Measurements from ENCODE around the gene TAMM41. TPM values are rescaled to one million over a fixed set of nuclear protein-coding genes. Genes with fewer than 3 reads are reported as not detected.

The TAMM41 gene
- total RNA-seq, 1 donor from 2014 or later: 33.3 TPM

DNA sequence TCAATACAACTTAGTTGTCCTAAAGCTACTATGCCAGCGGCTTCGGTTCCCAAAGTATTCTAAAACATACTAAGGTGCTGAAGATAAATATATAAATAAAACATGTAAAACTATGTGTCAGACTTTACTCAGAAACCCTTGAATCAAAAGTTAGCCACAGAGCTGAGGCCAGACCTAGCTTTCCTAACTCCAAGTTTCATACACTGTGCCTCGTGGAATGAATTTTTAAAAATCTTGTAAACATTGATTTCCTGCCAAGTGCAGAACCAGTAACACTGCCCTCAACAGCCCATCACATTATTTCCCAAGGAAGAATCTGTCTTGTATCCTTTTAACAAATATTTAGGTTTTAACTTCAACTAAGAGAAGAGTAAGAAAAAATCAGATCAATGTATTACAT lies 36.4 kb downstream of the TAMM41 start:
- TF ChIP-seq, protein P1, sequence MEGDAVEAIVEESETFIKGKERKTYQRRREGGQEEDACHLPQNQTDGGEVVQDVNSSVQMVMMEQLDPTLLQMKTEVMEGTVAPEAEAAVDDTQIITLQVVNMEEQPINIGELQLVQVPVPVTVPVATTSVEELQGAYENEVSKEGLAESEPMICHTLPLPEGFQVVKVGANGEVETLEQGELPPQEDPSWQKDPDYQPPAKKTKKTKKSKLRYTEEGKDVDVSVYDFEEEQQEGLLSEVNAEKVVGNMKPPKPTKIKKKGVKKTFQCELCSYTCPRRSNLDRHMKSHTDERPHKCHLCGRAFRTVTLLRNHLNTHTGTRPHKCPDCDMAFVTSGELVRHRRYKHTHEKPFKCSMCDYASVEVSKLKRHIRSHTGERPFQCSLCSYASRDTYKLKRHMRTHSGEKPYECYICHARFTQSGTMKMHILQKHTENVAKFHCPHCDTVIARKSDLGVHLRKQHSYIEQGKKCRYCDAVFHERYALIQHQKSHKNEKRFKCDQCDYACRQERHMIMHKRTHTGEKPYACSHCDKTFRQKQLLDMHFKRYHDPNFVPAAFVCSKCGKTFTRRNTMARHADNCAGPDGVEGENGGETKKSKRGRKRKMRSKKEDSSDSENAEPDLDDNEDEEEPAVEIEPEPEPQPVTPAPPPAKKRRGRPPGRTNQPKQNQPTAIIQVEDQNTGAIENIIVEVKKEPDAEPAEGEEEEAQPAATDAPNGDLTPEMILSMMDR (IDR thresholded peaks at IDR 0.05; ENCODE audit: unreplicated experiment): no peak
- peaks cover 26% of the 10 kb centered on the region for H3K36me3 Mint-ChIP-seq (ENCODE audit: insufficient read depth)
- no peaks in the 10 kb centered on the region for H3K4me1 Mint-ChIP-seq (ENCODE audit: low read depth)
- H3K27ac Mint-ChIP-seq: no peak overlapping the region
- no peaks in the 10 kb centered on the region for H3K27me3 Mint-ChIP-seq
- H3K4me3 Mint-ChIP-seq (ENCODE audit: low read depth): no peak overlapping the region
- no peak for DNase-seq (ENCODE audit: low spot score, unreplicated experiment)
- no peaks in the 10 kb centered on the region for H3K9me3 Mint-ChIP-seq (ENCODE audit: low read depth)

DNA sequence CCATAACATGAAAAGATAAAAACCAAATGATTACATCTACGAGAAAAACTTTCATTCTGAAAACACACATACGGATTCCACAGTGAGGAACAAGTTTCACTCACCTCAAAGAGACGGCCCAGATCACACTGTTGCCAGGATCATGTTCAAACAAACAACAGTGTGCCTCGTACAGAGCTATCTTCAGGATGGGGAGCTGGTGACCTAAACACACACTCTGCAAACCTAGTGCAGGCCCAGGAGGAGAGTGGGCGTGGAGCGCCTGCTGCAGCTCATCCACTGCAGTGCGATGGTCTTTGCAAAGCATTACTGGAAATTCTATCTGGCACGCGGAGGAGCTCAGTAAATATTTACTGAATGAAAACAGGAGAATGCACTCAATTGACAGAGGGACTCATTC lies 38.5 kb downstream of the TAMM41 start:
- Mint-ChIP-seq H3K27ac (no peak overlapping the region), H3K27me3 (no peaks in the 10 kb centered on the region), H3K36me3 (ENCODE audit: insufficient read depth) (peaks cover 32% of the 10 kb centered on the region), H3K4me1 (ENCODE audit: low read depth) (no peaks in the 10 kb centered on the region), H3K9me3 (ENCODE audit: low read depth) (no peaks in the 10 kb centered on the region), H3K4me3 (ENCODE audit: low read depth) (no peak overlapping the region)
- no peak for DNase-seq (ENCODE audit: low spot score, unreplicated experiment)
- TF ChIP-seq, protein P1 (IDR thresholded peaks at IDR 0.05; ENCODE audit: unreplicated experiment): no peak

DNA sequence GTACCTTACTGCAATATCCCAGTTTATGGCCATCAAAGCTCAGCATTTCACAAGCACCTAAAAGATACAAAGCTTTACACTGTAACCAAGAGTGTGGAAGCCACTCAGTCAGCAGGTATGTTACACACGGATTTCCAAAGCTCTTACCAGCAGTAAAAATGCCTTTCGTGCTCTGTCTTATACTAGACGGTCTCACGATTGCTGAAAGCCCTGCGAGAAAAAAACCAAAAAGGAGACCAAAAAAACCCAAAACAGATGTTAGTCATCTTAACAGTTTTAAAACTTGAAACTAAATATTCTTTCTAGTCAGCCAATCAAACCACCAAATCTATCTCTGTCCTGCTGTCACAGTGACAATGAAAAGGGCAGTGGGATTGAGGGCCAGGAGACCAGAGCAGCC lies 39.0 kb downstream of the TAMM41 start:
- Mint-ChIP-seq H3K27me3 (no peaks in the 10 kb centered on the region), H3K4me1 (ENCODE audit: low read depth) (no peaks in the 10 kb centered on the region), H3K27ac (no peak overlapping the region), H3K9me3 (ENCODE audit: low read depth) (peaks cover under 1% of the 10 kb centered on the region), H3K4me3 (ENCODE audit: low read depth) (no peak overlapping the region), H3K36me3 (ENCODE audit: insufficient read depth) (peaks cover 33% of the 10 kb centered on the region)
- TF ChIP-seq, protein P1 (IDR thresholded peaks at IDR 0.05; ENCODE audit: unreplicated experiment): no peak
- DNase-seq (ENCODE audit: low spot score, unreplicated experiment): no peak

DNA sequence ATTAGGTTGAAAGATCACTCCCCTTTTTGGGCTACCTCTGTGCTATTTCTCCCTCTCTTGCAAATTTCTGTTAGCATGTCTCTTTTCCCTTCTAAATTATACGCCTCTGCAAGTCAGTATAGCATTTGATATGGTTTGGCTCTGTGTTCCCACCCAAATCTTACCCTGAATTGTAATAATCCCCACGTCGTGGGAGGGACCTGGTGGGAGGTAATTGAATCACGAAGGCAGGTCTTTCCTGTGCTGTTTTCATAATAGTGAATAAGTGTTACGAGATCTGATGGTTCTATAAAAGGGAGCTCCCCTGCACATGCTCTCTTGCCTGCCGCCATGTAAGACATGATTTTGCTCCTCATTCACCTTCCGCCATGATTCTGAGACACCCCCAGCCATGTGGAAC lies 41.0 kb downstream of the TAMM41 start:
- H3K4me3 Mint-ChIP-seq (ENCODE audit: low read depth): no peak overlapping the region

DNA sequence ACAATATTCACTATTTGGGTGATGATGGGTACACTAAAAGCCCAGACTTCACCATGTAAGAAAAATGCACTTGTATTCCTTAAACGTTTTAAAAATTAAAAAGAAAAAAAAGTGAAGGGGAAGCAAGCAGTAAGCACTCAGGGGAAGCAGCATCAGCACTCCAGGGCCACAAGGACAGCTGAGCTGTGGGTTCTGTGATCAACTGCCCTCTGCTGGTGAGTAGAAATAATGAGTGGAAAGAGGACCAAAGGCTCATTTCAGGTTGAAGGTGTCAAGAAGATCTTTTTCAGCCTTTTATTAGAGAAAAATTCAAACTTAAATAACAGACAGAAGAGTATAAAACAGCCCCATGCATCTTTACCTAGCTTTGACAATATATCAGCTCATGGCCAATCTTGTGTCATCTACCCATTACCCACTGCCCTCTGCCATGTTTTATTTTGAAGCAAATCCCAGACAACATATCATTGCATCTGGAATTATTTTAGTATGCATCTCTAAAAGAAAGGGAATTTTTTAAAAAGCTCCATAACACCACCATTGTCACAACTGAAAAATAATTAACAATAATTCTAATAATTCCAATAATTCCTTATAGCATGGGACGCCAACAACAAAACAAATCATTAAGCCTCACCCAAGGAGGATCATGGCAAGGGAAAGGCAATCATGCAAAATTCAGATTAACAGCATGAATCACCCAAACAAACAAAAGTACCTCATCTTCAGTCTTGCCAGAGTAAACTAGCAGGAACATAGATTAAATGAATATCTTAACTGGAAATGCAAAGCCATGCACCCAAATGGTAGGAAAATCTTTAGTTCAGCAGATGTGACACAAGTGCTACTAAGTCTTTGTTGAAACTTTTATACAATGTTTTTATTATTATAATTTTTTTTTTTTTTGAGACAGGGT lies 42.5 kb downstream of the TAMM41 start:
- H3K9me3 Mint-ChIP-seq (ENCODE audit: low read depth): peaks cover 7% of the 10 kb centered on the region
- DNase-seq (ENCODE audit: low spot score, unreplicated experiment): peak; percentile 11
- no peak overlapping the region for H3K4me3 Mint-ChIP-seq (ENCODE audit: low read depth)
- TF ChIP-seq, protein P1 (IDR thresholded peaks at IDR 0.05; ENCODE audit: unreplicated experiment): peak; percentile 83
- no peaks in the 10 kb centered on the region for H3K27me3 Mint-ChIP-seq
- H3K4me1 Mint-ChIP-seq (ENCODE audit: low read depth): peaks cover 4% of the 10 kb centered on the region
- H3K36me3 Mint-ChIP-seq (ENCODE audit: insufficient read depth): peaks cover 51% of the 10 kb centered on the region
- H3K27ac Mint-ChIP-seq: no peak overlapping the region

More for the DNA sequence above, 41.0 kb downstream of the TAMM41 start:
- no peak overlapping the region for H3K27ac Mint-ChIP-seq
- DNase-seq (ENCODE audit: low spot score, unreplicated experiment): no peak
- peaks cover 7% of the 10 kb centered on the region for H3K9me3 Mint-ChIP-seq (ENCODE audit: low read depth)
- TF ChIP-seq, protein P1 (IDR thresholded peaks at IDR 0.05; ENCODE audit: unreplicated experiment): no peak
- peaks cover 47% of the 10 kb centered on the region for H3K36me3 Mint-ChIP-seq (ENCODE audit: insufficient read depth)
- no peaks in the 10 kb centered on the region for H3K27me3 Mint-ChIP-seq
- H3K4me1 Mint-ChIP-seq (ENCODE audit: low read depth): no peaks in the 10 kb centered on the region
